ENCODE results near the gene NAMPT.
"Not testable (repeated sequence)": the region's sequence is repeated elsewhere in the genome, so short reads cannot be mapped to it uniquely, and the experiment has no call there.

NAMPT gene

DNA sequence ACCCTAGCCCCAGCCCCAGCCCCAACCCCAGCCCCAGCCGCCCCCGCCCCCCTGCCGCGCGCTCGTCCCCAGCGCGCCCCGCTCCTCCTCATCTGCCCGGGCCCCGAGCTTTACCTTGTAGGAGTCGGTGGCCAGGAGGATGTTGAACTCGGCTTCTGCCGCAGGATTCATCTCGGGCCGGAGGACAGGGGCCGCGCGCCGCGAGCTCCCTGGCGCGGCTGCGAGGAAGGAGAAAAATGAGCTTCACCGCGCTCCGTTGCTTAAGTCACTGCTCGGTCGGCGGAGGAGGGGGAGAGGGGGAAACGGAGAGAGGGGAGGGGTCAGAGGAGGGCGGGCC lies at the start of gene NAMPT:
TSS of gene NAMPT (minus strand) at position 270 of the 337 bp plus-strand sequence. CDS start at position 171, 99 bp downstream.
- DNase-seq (ENCODE audit: low read depth in 2 of 2) = no peak

DNA sequence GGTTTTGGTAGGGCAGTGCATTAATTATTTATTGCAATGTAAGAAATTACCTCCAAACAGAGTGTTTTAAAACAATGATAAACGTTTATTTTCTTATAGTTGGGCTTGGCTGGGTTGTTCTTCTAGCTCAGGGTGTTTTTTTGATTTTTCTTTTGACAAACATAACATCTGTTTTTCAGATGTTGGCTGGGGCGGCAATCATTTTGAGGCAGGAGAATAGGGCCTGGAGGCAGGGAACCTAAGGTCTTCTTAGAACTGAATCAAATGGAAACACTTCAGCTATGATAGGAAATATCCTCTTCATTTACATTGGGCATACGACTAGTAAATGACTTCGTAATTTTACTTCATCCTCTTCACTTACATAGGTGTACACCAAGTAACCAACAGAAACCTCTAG lies 47.4 kb upstream of the NAMPT start:
- DNase-seq (ENCODE audit: low read depth in 2 of 2) = no peak

DNA sequence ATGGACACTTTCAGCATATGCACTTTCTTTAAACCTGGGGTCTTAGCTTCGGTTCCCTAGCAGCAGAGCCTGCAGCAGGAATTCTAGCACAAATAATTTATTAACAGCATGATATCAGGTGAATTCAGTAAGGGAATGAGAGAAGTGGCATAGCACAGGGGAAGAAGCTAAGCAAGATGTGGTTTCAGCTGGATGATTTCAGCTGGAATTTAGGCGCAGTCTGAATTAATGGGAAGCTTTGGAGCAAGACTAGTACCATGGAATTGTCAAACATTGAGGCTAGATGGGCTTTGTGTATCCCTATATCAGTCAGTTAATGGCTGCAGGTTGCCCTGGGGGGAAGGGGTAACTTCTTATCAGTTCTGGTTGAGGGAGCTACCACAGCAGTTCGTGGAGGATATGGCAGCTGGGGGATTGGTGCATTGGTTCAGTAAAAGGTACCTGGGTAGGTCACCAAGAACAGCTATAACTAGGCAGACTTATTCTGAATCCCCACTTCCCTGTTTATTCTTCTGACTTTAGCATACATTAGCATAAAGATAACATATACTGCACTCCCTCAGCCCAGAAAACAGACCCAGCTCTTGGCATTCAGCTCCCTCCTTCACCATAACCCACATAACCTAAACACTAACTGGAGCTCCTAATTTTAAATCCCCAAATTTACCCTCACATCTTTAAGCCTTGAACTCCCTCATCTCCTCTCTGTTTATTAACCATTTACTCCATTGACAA lies 46.8 kb upstream of the NAMPT start:
- no peak for DNase-seq (ENCODE audit: low read depth in 2 of 2)

DNA sequence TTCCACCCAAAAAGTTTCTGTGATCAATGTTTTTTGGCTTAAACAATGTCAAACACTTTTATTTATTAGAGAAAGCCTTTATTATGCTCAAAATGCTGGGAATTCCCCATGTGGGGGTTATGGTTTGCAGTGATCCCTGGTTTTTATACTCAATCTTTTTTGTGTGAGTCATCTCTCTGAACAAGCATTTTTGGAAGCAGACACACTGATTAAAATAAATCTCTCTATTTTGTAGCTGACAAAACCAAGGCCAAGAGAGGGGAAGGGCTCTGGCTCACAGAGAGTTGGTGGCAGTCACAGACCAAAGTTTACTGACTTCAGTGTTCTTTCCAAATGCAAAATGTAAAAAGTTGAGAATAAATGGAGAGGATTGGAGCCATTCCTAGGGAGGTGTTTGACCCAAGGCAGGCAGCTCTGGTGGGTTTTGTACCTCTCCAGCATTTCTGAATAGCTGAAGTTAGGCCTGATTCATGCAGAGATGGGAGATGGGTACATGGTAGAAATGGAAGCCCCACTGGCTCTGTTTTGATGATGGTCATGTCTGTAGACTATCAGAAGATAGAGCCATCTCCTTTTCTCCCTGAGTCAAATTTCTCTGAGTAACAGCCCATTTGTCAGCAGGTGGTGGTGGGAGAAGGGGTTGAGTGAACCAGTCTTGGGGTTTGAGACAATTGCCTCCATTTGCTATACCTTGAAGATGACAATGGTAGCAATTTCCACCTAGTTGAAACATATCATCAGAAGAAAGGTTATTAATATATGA lies 45.4 kb upstream of the NAMPT start:
- no peak for DNase-seq (ENCODE audit: low read depth in 2 of 2)

DNA sequence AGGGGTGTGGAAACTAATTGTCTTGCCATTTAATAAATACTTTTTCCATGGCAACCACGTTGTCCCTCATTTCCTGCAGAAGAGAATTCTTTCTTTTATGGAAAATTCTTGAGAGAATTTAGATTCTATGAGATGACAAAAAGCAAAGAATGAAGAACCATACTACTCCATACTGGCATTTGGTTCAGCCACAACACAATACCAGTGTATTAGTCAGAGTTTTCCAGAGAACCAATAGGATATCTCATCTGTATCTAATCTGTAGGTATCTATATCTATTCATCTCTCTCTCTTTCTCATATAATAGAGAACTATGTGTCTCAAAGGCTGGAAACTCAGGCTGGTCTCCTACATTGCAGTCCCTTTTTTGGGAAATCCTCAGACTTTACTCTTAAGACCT lies 44.6 kb upstream of the NAMPT start:
- DNase-seq (ENCODE audit: low read depth in 2 of 2) = no peak

DNA sequence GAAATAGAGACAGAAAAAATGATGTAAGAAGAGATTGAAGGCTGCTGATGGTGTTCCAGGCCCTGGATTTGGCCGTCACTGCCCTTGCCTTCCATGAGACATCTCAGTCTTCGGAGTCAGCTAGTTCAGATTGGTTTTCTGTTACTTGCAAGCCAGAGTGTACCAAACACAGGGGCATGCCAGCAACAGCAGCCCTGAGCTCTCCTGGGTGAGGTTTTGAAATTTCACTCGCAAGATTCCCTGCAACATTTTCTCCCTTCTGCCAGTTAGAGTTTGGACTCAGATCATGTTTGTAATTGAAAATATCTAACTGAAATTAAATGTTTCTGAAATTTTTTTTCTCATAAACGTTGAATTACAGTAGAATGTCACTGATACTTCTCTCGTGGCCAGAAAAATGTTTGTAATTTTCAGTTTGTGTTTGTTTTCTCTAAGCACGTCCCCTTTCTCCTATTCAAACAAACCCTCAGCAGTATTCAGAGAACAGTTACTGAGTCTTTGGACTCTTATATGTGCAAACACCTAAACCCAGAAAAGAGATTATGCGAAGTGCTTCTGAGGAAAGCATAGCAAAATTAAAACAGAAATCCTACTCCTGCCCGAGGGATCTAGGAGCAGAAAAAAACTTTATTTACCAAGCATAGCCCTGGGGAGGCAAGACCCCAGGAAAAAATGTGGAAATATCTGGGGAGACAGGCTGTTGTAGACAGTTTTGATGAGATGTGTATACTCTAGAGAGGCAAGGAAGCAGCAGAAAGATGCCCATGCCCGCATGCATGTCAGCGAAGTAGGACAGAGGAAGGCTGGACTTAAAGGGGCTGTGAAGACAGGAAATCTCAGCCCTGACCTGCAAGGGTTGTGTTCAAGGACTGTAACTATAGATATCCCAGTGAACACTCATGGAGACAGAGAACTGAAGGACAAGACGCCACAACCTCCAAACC lies 43.0 kb upstream of the NAMPT start:
- no peak for DNase-seq (ENCODE audit: low read depth in 2 of 2)

DNA sequence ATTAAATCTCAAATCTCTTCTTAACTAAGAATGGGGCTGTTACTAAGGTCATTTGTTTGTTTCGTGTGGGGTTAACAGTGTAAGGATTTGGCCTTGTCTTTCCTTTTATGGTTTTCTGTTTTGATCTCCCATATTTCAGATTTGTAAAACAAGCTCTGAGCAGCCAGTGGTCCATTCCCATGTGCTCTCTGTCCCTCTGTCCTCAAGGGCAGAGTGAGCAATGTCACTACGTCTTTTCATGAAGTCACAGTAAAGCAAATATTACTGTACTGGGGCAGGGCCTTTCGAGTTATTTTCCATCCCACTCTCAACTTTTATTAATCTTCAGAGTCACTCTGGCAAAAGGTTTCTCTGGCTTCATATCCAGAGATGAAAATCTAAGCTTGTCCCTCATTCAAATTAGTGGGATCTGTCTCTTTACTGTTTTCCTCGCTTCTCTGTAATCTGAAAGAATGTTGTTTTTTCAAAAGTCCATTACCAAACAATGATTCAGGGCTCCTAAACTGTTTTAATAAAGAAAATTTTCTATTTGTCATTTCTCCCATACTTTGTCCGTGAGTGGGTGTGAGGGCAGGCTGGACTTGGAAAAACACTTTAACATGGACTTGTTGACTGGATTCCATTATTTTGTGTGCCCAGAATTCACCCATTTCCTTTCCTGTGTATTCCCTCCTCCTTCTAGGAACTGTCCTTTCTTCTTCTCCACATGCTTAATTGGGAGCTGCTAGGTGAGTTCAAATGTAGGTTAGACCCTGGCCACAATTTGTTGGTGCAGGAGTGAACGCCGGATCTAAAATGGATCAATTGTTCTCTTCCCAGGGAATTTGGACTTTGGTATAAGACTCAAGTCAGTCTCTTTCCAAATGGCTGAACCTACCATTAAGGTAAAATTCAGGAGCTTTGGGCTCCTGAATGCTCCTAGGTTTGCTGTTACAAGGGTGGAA lies 42.1 kb upstream of the NAMPT start:
- no peak for DNase-seq (ENCODE audit: low read depth in 2 of 2)

DNA sequence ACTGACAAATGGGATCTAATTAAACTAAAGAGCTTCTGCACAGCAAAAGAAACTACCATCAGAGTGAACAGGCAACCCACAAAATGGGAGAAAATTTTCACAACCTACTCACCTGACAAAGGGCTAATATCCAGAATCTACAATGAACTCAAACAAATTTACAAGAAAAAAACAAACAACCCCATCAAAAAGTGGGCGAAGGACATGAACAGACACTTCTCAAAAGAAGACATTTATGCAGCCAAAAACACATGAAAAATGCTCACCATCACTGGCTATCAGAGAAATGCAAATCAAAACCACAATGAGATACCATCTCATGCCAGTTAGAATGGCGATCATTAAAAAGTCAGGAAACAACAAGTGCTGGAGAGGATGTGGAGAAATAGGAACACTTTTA lies 39.7 kb upstream of the NAMPT start:
- not testable (repeated sequence) for DNase-seq (ENCODE audit: low read depth in 2 of 2)

DNA sequence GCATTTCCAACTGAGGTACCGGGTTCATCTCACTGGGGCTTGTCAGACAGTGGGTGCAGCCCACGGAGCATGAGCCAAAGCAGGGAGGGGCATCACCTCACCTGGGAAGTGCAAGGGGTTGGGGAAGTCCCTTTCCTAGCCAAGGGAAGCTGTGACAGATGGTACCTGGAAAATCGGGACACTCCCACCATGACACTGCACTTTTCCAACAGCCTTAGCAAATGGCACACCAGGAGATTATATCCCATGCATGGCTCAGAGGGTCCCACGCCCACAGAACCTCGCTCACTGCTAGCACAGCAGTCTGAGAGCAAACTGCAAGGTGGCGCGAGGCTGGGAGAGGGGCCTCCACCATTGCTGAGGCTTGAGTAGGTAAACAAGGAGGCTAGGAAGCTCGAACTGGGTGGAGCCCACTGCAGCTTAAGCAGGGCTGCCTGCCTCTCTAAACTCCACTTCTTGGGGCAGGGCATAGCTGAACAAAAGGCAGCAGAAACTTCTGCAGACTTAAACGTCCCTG lies 35.5 kb upstream of the NAMPT start:
- DNase-seq (ENCODE audit: low read depth in 2 of 2) = not testable (repeated sequence)

DNA sequence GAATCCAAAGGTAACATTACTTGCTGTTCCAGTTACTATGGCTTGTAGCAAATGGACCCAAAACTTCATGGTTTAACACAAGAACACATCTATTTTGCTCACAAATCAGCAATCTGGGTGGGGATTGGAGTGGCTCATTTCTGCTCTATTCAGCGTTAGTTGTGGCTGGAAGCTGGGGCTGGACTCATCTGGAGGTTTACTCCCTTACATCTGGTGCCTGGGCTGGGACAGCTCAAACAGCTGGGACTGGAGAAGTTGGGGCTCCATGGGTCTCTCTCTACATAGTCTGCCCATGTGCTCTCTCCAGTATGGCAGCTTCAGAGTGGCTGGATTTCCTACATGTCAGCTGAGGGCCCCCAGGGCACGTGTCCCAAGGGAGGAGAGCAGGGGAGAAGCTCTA lies 33.7 kb upstream of the NAMPT start:
- no peak for DNase-seq (ENCODE audit: low read depth in 2 of 2)

DNA sequence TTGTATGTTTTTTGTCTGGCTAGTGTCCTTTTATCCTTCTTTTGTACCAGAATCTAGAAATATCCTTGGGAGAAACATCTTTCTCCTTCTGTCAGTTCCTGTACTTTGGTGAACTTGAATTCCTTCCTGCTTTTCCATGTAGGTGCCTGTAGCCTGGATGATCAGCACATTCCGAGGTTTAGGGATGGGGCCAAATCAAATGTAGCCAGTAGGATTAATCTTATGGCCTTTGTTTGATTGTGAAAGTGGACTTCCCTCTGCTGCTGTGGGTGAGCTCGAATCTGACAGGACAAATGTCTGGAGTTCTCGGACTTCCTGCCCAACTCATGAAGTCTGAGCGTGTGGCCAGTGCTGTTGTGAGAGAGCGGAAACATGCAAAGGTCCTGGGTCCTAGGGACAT lies 33.2 kb upstream of the NAMPT start:
- DNase-seq (ENCODE audit: low read depth in 2 of 2) = no peak

DNA sequence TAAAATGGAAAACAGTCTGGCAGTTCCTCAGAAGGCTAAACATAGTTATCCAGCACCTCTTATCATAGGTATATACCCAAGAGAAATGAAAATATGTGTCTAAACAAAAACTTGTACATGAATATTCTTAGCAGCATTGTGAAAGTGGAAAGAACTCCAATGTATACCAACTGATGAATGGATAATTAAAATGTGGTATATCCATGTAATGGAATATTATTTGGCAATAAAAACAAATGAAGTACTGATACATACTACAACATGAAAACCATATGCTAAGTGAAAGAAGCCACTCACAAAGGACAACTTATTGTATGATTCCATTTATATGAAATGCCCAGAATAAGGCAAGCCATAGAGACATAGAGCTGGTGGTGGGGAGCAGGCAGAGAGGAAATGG lies 32.2 kb upstream of the NAMPT start:
- DNase-seq (ENCODE audit: low read depth in 2 of 2) = no peak

DNA sequence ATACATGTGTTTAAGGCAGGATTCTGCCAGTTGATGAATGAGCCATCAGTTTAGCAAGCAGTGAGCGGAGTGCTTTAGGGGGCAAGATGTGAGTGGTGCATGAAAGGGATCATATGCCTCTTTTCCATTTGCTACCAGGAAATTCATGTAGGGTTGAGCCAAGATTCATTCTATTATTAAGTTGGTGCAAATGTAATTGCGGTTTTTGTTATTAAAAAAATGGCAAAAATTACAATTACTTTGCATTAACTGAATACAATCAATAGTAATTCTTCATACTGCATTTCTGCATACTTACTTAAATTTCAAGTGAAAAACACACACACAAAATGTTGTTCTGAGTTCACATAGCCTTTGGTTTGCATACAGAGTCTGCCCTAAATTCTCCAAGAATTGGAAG lies 30.1 kb upstream of the NAMPT start:
- no peak for DNase-seq (ENCODE audit: low read depth in 2 of 2)

DNA sequence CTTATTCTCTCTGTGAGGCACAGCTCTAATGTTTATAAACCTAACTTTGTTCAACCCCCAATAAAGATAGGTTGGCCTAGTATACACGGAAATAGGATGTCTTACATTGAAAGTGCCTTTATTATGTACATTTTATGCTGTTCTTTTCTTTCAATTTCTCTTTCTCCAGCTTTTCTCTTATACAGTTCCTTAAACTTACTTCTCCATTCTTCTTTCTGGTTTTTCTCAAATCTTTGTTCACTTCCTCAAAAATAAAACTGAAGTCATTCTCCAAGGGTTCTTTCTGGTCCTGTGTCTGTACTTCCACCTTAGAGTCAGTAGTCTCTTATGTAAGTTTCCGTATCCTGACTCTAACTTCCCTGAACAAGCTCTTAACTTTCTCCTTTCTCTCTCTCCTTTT lies 29.2 kb upstream of the NAMPT start:
- no peak for DNase-seq (ENCODE audit: low read depth in 2 of 2)

DNA sequence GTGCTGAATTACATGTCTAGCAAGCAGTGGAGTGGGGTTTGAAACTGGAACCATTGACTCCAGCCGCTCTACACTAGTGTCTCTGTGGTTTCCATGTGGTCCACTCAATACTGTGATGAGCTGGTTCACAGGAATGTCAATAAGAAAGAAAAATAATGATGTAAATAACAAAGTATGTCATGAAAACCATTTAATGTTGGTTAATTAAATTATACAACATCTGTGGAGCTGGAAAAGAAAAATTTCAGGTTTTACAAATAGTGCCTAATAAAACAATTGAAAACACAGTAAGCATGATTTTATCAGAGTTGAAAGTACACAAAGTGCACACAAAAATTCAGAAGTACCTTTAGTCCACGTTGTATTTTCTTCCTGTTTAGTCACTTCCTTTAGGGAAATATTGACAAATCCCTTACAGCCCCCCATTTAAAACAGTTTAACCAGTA lies 28.7 kb upstream of the NAMPT start:
- no peak for DNase-seq (ENCODE audit: low read depth in 2 of 2)

DNA sequence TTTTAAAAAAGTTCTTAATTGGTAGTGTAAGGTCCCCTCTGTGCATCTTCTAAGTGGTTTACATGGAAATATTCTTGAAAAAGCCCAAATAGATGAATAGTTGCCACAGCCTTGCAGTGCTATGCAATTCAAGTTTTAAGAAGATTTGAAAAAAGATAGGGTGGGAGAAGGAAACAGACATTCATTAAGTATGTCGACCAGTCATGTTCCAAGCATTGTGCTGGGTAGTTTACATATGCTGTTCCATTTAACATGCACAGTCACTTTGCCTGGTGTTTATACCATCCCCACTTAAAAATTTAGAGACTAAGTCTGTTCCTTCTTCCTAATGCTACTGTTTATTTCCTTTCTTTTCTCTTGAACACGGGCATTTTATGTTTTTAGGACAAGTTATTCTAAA lies 28.1 kb upstream of the NAMPT start:
- DNase-seq (ENCODE audit: low read depth in 2 of 2) = no peak

DNA sequence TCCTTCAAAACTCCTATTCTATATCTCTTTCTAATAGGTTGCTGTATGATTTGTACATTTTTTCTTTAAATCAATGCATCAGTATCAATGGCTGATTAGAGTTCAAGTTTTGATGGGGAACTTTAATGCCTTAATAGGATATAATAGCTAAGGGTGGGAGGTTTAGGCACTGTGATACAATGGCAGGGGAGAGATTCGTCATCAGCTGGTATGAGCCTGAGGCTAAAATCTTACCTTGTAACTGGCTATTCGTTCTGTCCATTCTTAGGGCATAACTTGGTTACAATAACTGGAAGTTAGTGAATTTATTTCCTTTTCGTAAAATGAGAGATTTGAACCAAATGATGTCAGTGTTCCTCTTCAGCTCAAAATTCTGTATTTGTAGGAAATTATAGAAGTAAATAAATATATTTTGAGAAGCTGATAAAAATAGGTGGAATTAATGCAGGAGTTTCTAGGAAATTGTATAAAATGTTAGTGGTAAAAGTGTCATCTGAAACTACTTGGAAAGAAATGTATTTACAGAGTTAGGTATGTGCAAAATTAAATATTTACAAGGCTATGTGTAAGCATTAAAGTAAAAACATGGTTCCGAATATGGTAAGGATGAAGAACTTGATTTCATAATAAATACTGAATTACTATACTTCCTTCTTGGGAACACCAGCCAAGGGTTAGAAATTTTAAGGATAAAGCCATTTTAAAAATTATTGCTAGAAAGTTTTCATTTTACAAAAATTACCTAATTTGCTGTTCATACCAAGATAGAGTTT lies 27.5 kb upstream of the NAMPT start:
- no peak for DNase-seq (ENCODE audit: low read depth in 2 of 2)

DNA sequence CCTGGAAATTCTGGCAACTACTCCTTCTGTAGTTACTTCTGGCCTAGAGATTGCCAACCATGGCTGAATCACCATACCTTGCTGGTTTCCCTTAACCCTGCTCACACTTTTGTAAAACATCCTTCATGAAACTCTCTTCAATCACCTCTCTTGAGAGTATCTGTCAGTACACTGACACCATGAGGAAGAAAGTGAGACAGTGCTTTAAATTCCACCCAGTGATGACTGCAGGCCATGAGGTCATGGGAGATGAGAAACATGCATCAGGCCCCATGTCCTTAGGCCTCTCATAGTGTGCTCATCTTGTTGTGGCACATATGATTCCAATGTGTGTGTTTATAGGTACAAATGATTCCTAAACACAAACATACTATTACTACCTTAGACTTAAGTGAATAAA lies 24.6 kb upstream of the NAMPT start:
- no peak for DNase-seq (ENCODE audit: low read depth in 2 of 2)

DNA sequence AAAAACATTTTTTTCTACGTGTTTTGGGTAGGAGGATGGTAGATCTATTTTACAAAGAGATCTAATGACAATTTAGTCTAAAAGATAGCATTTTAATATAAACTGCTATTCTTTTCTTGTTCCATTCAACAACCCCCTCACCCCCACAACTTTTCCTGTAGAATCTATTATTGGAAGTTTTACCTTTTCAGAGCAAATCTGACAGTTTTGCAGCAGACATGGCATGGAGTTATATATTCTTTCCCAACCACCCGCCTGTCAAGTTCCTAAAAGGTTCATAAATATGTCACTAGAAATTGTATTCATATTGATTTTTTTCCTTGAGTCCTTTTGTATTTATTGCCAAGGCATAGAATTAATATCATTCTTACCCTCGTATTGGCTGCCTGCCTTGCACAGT lies 21.5 kb upstream of the NAMPT start:
- DNase-seq (ENCODE audit: low read depth in 2 of 2) = no peak

DNA sequence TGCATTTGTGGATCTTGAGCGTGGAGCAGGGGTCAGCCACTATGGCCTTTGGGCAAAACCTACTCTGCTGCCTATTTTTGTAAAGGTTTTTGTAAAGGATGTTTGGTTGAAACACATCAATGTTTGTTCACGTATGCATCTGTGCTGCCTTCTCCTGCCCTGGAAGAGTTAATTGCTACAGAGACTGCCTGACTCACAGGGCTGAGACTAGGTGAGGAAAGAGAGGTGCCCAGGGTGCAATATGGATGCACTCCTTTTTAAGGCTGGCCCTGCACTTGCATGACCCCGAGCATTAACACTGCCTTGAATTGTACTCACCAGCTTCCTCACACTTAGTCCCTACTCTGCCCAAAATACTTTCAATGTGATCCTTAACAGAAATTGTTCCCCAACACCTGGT lies 20.9 kb upstream of the NAMPT start:
- DNase-seq (ENCODE audit: low read depth in 2 of 2) = no peak
